SK-N-SH treated with all-trans-retinoic acid at 6 μM for 48 hours (cell line): ENCODE data around the gene DGKZ.

Experiments used
- ATAC-seq: fragments of 200-7000 bp; cut with Tn5 transposase; 3 replicates; pipeline ENCODE4 v1.9.1; 2020; ENCODE audit warnings: mild to moderate bottlenecking, moderate library complexity
- ARNTL ChIP-seq: fragments of 450-650 bp; formaldehyde crosslinking; IDR thresholded peaks from 2 replicates; pipeline ENCODE4 v1.5.0; 2020; ENCODE audit warnings: low read depth, mild to moderate bottlenecking, moderate library complexity, borderline replicate concordance
- BACH2 ChIP-seq: fragments of 250-450 bp; sonication (Bioruptor Pico); IDR thresholded peaks from 2 replicates; pipeline ENCODE4 v1.9.0; 2021; ENCODE audit warnings: mild to moderate bottlenecking, borderline replicate concordance
- CSDC2 ChIP-seq: fragments of 250-450 bp; sonication (Bioruptor Pico); IDR thresholded peaks from 2 replicates; pipeline ENCODE4 v1.5.0; 2020; ENCODE audit warnings: mild to moderate bottlenecking, moderate library complexity
- GLIS3 ChIP-seq: fragments of 250-450 bp; sonication (Bioruptor Pico); IDR thresholded peaks from 2 replicates; pipeline ENCODE4 v1.5.0; 2020; ENCODE audit warnings: mild to moderate bottlenecking, moderate library complexity
- ISL1 ChIP-seq: fragments of 250-450 bp; sonication (Bioruptor Pico); IDR thresholded peaks from 2 replicates; pipeline ENCODE4 v2.1.2; 2022; ENCODE audit warnings: mild to moderate bottlenecking, moderate library complexity
- OSR1 ChIP-seq: fragments of 250-450 bp; sonication (Bioruptor Pico); IDR thresholded peaks from 2 replicates; pipeline ENCODE4 v1.8.0; 2022; ENCODE audit warnings: moderate library complexity, mild to moderate bottlenecking, inconsistent platforms
- PPARA ChIP-seq: fragments of 250-450 bp; sonication (Bioruptor Pico); IDR thresholded peaks from 2 replicates; pipeline ENCODE4 v1.5.0; 2020; ENCODE audit warnings: mild to moderate bottlenecking, borderline replicate concordance
- RARB ChIP-seq: fragments of 250-450 bp; sonication (Bioruptor Pico); IDR thresholded peaks from 2 replicates; pipeline ENCODE4 v1.8.0; 2021; ENCODE audit warnings: mild to moderate bottlenecking, moderate library complexity
- SNAI2 ChIP-seq: fragments of 250-450 bp; sonication (Bioruptor Pico); IDR thresholded peaks from 2 replicates; pipeline ENCODE4 v1.5.0; 2020; ENCODE audit warnings: mild to moderate bottlenecking, moderate library complexity
- TCF4 ChIP-seq: fragments of 250-450 bp; sonication (Bioruptor Pico); IDR thresholded peaks from 2 replicates; pipeline ENCODE4 v1.8.0; 2021; ENCODE audit warnings: mild to moderate bottlenecking, moderate library complexity, borderline replicate concordance
- TOX ChIP-seq: fragments of 250-450 bp; sonication (Bioruptor Pico); IDR thresholded peaks from 2 replicates; pipeline ENCODE4 v1.8.0; 2021; ENCODE audit warnings: mild to moderate bottlenecking, moderate library complexity, borderline replicate concordance
- ZFP3 ChIP-seq: fragments of 250-450 bp; sonication (Bioruptor Pico); IDR thresholded peaks from 2 replicates; pipeline ENCODE4 v1.5.0; 2020; ENCODE audit warnings: mild to moderate bottlenecking, moderate library complexity
- ZFP30 ChIP-seq: fragments of 450-650 bp; formaldehyde crosslinking; IDR thresholded peaks from 2 replicates; pipeline ENCODE4 v1.5.0; 2022; ENCODE audit warnings: mild to moderate bottlenecking, moderate library complexity
- ZNF565 ChIP-seq: fragments of 450-650 bp; formaldehyde crosslinking; conservative IDR thresholded peaks from 2 replicates; pipeline ENCODE4 v1.5.0; 2020; ENCODE audit warnings: low read depth, mild to moderate bottlenecking, moderate library complexity
- ZNF70 ChIP-seq: fragments of 450-650 bp; formaldehyde crosslinking; IDR thresholded peaks from 2 replicates; pipeline ENCODE4 v1.5.0; 2020; ENCODE audit warnings: mild to moderate bottlenecking, moderate library complexity
- TF ChIP-seq, protein P1 (sequence below): fragments of 250-450 bp; sonication (Bioruptor Pico); IDR thresholded peaks from 2 replicates; pipeline ENCODE4 v1.5.1; 2021; ENCODE audit warnings: mild to moderate bottlenecking, moderate library complexity
- TF ChIP-seq, protein P2 (sequence below): fragments of 250-450 bp; sonication (Bioruptor Pico); IDR thresholded peaks from 2 replicates; pipeline ENCODE4 v1.5.0; 2020; ENCODE audit warnings: mild to moderate bottlenecking, moderate library complexity
- TF ChIP-seq, protein P3 (sequence below): fragments of 250-450 bp; sonication (Bioruptor Pico); IDR thresholded peaks from 2 replicates; pipeline ENCODE4 v1.8.0; 2020; ENCODE audit warnings: mild to moderate bottlenecking, moderate library complexity, borderline replicate concordance
- TF ChIP-seq, protein P4 (sequence below): fragments of 250-450 bp; sonication (Bioruptor Pico); IDR thresholded peaks from 2 replicates; pipeline ENCODE4 v1.8.0; 2021; ENCODE audit warnings: low read depth, mild to moderate bottlenecking, moderate library complexity, borderline replicate concordance
- TF ChIP-seq, protein P5 (sequence below): fragments of 250-450 bp; sonication (Bioruptor Pico); IDR thresholded peaks from 2 replicates; pipeline ENCODE4 v1.5.1; 2020; ENCODE audit warnings: low read depth, mild to moderate bottlenecking, moderate library complexity

DGKZ gene

DNA sequence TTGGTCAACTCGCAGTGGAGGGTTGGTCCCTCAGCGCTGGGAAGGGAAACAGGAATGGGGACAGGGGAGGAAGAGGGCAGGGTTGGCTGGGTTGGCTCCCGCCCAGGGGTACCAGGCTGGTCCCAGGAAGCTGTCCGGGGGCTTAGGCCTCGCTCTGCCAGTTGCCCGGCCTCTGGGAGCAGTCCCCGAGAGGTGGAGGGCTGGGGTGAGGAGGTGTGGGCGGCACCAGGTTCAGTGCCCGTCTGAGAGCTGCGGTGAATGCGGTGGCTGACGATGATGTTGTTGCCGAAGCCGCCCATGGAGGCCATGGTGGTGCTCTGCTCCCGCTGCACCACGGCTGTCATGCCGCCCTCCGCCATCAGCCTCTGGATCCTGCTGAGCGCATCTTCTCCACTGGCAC is 50.3 kb downstream of the DGKZ start:
- no peak for ATAC-seq
- TF ChIP-seq ZNF565 (CRISPR knock-in tag) (no peak), TCF4 (no peak), ZFP30 (CRISPR knock-in tag) (no peak), BACH2 (no peak), ZNF70 (no peak), RARB (CRISPR knock-in tag) (no peak), ISL1 (CRISPR knock-in tag) (no peak), TOX (CRISPR knock-in tag) (no peak), PPARA (CRISPR knock-in tag) (no peak), CSDC2 (CRISPR knock-in tag) (no peak), OSR1 (no peak), ZFP3 (CRISPR knock-in tag) (no peak)
- TF ChIP-seq, protein P1, sequence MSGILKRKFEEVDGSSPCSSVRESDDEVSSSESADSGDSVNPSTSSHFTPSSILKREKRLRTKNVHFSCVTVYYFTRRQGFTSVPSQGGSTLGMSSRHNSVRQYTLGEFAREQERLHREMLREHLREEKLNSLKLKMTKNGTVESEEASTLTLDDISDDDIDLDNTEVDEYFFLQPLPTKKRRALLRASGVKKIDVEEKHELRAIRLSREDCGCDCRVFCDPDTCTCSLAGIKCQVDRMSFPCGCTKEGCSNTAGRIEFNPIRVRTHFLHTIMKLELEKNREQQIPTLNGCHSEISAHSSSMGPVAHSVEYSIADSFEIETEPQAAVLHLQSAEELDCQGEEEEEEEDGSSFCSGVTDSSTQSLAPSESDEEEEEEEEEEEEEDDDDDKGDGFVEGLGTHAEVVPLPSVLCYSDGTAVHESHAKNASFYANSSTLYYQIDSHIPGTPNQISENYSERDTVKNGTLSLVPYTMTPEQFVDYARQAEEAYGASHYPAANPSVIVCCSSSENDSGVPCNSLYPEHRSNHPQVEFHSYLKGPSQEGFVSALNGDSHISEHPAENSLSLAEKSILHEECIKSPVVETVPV (CRISPR knock-in tag): no peak
- TF ChIP-seq, protein P2, sequence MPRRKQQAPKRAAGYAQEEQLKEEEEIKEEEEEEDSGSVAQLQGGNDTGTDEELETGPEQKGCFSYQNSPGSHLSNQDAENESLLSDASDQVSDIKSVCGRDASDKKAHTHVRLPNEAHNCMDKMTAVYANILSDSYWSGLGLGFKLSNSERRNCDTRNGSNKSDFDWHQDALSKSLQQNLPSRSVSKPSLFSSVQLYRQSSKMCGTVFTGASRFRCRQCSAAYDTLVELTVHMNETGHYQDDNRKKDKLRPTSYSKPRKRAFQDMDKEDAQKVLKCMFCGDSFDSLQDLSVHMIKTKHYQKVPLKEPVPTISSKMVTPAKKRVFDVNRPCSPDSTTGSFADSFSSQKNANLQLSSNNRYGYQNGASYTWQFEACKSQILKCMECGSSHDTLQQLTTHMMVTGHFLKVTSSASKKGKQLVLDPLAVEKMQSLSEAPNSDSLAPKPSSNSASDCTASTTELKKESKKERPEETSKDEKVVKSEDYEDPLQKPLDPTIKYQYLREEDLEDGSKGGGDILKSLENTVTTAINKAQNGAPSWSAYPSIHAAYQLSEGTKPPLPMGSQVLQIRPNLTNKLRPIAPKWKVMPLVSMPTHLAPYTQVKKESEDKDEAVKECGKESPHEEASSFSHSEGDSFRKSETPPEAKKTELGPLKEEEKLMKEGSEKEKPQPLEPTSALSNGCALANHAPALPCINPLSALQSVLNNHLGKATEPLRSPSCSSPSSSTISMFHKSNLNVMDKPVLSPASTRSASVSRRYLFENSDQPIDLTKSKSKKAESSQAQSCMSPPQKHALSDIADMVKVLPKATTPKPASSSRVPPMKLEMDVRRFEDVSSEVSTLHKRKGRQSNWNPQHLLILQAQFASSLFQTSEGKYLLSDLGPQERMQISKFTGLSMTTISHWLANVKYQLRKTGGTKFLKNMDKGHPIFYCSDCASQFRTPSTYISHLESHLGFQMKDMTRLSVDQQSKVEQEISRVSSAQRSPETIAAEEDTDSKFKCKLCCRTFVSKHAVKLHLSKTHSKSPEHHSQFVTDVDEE (CRISPR knock-in tag): no peak
- TF ChIP-seq, protein P3, sequence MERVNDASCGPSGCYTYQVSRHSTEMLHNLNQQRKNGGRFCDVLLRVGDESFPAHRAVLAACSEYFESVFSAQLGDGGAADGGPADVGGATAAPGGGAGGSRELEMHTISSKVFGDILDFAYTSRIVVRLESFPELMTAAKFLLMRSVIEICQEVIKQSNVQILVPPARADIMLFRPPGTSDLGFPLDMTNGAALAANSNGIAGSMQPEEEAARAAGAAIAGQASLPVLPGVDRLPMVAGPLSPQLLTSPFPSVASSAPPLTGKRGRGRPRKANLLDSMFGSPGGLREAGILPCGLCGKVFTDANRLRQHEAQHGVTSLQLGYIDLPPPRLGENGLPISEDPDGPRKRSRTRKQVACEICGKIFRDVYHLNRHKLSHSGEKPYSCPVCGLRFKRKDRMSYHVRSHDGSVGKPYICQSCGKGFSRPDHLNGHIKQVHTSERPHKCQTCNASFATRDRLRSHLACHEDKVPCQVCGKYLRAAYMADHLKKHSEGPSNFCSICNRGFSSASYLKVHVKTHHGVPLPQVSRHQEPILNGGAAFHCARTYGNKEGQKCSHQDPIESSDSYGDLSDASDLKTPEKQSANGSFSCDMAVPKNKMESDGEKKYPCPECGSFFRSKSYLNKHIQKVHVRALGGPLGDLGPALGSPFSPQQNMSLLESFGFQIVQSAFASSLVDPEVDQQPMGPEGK (CRISPR knock-in tag): no peak
- TF ChIP-seq, protein P4, sequence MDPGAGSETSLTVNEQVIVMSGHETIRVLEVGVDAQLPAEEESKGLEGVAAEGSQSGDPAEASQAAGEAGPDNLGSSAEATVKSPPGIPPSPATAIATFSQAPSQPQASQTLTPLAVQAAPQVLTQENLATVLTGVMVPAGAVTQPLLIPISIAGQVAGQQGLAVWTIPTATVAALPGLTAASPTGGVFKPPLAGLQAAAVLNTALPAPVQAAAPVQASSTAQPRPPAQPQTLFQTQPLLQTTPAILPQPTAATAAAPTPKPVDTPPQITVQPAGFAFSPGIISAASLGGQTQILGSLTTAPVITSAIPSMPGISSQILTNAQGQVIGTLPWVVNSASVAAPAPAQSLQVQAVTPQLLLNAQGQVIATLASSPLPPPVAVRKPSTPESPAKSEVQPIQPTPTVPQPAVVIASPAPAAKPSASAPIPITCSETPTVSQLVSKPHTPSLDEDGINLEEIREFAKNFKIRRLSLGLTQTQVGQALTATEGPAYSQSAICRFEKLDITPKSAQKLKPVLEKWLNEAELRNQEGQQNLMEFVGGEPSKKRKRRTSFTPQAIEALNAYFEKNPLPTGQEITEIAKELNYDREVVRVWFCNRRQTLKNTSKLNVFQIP: no peak
- TF ChIP-seq, protein P5, sequence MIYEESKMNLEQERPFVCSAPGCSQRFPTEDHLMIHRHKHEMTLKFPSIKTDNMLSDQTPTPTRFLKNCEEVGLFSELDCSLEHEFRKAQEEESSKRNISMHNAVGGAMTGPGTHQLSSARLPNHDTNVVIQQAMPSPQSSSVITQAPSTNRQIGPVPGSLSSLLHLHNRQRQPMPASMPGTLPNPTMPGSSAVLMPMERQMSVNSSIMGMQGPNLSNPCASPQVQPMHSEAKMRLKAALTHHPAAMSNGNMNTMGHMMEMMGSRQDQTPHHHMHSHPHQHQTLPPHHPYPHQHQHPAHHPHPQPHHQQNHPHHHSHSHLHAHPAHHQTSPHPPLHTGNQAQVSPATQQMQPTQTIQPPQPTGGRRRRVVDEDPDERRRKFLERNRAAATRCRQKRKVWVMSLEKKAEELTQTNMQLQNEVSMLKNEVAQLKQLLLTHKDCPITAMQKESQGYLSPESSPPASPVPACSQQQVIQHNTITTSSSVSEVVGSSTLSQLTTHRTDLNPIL (CRISPR knock-in tag): no peak

DNA sequence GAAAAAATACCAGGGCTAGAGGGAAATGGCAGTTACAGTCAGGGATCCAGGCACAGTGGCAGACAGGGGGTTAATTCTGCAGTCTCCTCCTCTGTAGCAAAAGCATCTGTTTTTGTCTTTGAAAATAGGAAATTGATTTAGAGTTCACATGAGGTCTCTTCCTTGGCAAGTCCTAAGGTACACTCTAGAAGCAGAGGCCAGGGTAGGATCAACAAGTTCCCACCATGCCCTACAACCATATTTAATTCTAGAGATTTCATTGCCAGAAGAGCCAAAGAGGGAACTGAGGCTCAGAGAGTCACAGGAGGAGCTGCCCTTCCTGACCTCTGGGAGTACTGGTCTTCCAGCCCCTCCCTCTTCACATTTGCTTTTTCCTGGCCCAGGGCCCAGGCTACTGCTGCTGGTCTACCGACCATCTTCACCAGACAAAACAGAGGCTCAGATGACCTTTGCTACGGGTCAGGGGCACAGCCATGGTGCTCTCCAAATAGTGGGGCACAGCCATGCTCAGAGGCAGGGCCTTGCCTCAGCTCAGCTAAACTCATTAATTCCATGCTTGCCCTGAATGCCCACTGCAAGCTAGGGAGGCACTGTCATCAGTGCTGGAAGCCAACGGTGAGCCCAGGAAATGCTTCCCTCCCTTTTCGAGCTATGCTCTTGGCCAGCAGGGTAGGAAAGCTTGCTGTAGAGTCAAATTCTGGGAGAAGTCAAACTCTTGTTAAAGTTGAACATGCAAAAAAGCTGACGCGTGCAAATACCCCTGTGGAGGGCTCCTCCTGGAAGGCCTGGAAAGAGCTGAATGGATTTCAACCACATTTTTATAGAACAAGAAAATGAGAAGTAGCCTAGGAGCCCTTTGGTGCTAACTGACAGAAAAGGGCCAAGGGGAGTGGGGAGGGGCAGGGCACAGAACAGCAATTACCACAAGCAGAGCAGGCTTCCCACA is 56.0 kb downstream of the DGKZ start:
- no peak; the same call in 2 of the 3 replicates for ATAC-seq
- no peak for TF ChIP-seq ZFP3 (CRISPR knock-in tag)
- TF ChIP-seq TOX (CRISPR knock-in tag): no peak
- TF ChIP-seq, protein P5 (CRISPR knock-in tag): no peak
- TF ChIP-seq, protein P3 (CRISPR knock-in tag): no peak
- no peak for TF ChIP-seq SNAI2 (CRISPR knock-in tag)
- TF ChIP-seq, protein P1 (CRISPR knock-in tag): no peak
- no peak for TF ChIP-seq OSR1
- TF ChIP-seq ZNF565 (CRISPR knock-in tag): no peak
- no peak for TF ChIP-seq TCF4
- TF ChIP-seq ISL1 (CRISPR knock-in tag): no peak
- TF ChIP-seq, protein P2 (CRISPR knock-in tag): no peak
- no peak for TF ChIP-seq ARNTL (CRISPR knock-in tag)
- TF ChIP-seq GLIS3 (CRISPR knock-in tag): no peak
